T-cell (primary cell): ENCODE results near the gene TBC1D14. TPM values are rescaled to one million over a fixed set of nuclear protein-coding genes. Genes with fewer than 3 reads are reported as not detected.
A peak's percentile ranks its signal among the peaks of the same experiment; 100 is the strongest.

ENCODE experiments used
- ATAC-seq, 4 experiments: fragments of 200-7000 bp in 3 of 4; fragments of 150-1000 bp in 1 of 4; cut with Tn5 transposase; replicated peaks in 1 of 4; 1 replicate in 3 of 4; 2 replicates in 1 of 4; pipeline ENCODE4 v1.10.0; 2021; ENCODE audit warnings: moderate library complexity in 3 of 4, mild to moderate bottlenecking in 2 of 4, moderate number of reproducible peaks in 1 of 4
- CTCF ChIA-PET, 2 donors: fragments of 300-600 bp; sonication (Branson Sonifier 250); formaldehyde crosslinking; loops; one replicate each; lab custom pipeline; 2022; ENCODE audit warnings: antibody characterized with exemption in 2 of 2; lab: Charles Lee
- POLR2A ChIA-PET, 2 donors: fragments of 300-600 bp; sonication (Branson Sonifier 250); formaldehyde crosslinking; loops; one replicate each; lab custom pipeline; 2022; ENCODE audit warnings: antibody characterized with exemption in 2 of 2; lab: Charles Lee
- DNase-seq, 35 experiments: peaks; one replicate each; pipeline versions ENCODE4 v3.0.0 to v3.0.0-alpha.2; 2013 to 2023
- H3K27ac ChIP-seq: one replicate; pipeline ENCODE4 v1.5.1; 2013; ENCODE audit warnings: low read length
- H3K27me3 ChIP-seq, 2 experiments: replicated peaks in 1 of 2; 1 replicate in 1 of 2; 2 replicates in 1 of 2; pipeline versions ENCODE4 v1.6.1 to v1.7.0; 2013; ENCODE audit warnings: low read length in 1 of 2, mixed read lengths in 1 of 2; ENCODE audit not compliant: control insufficient read depth in 2 of 2, insufficient read depth in 2 of 2; ENCODE audit errors: extremely low read depth in 1 of 2
- H3K36me3 ChIP-seq, 2 donors: 1 replicate in 1 of 2; 2 replicates in 1 of 2; pipeline versions ENCODE4 v1.6.1 to v1.7.0; 2013; ENCODE audit warnings: low read length in 1 of 2; ENCODE audit not compliant: control insufficient read depth in 2 of 2, insufficient read depth in 1 of 2; ENCODE audit errors: extremely low read depth in 1 of 2
- H3K4me1 ChIP-seq, 2 experiments: 1 replicate in 1 of 2; 2 replicates in 1 of 2; pipeline versions ENCODE4 v1.6.1 to v1.7.0; 2013; ENCODE audit warnings: low read length in 2 of 2, mixed read lengths in 1 of 2; ENCODE audit not compliant: insufficient read depth in 2 of 2, control insufficient read depth in 1 of 2; ENCODE audit errors: extremely low read depth in 1 of 2
- H3K4me3 ChIP-seq, 2 donors: 1 replicate in 1 of 2; 2 replicates in 1 of 2; pipeline versions ENCODE4 v1.5.1 to v1.7.0; 2013; ENCODE audit warnings: mild to moderate bottlenecking in 2 of 2, low read length in 1 of 2, moderate library complexity in 1 of 2; ENCODE audit not compliant: control insufficient read depth in 1 of 2; ENCODE audit errors: extremely low read depth in 1 of 2
- H3K9me3 ChIP-seq: 2 replicates; pipeline ENCODE4 v1.7.0; 2013
- H3K27ac Mint-ChIP-seq, 2 donors: one replicate each; pipeline ENCODE4 v1.8.0; 2020 to 2021; ENCODE audit warnings: mild to moderate bottlenecking in 2 of 2, mixed read lengths in 2 of 2
- H3K27me3 Mint-ChIP-seq, 2 donors: one replicate each; pipeline ENCODE4 v1.8.0; 2021 to 2022; ENCODE audit warnings: mixed read lengths in 2 of 2
- H3K36me3 Mint-ChIP-seq: one replicate; pipeline ENCODE4 v1.8.0; 2021; ENCODE audit warnings: mixed read lengths
- H3K4me1 Mint-ChIP-seq, 3 donors: one replicate each; pipeline ENCODE4 v1.8.0; 2020 to 2022; ENCODE audit warnings: mixed read lengths in 3 of 3, mild to moderate bottlenecking in 1 of 3
- H3K4me3 Mint-ChIP-seq, 3 donors: one replicate each; pipeline ENCODE4 v1.8.0; 2020 to 2022; ENCODE audit warnings: mild to moderate bottlenecking in 3 of 3, mixed read lengths in 3 of 3, moderate library complexity in 3 of 3
- H3K9me3 Mint-ChIP-seq, 3 donors: one replicate each; pipeline ENCODE4 v1.8.0; 2020 to 2022; ENCODE audit warnings: mixed read lengths in 3 of 3
- WGBS: methylation state at CpG from one replicate; pipeline ENCODE4 v1.1.5; 2013; ENCODE audit warnings: missing lambda C conversion rate; ENCODE audit not compliant: insufficient coverage; 5-methylcytosine and 5-hydroxymethylcytosine counted together
- total RNA-seq, 35 experiments: library from RNA in 6 of 35; stranded (reverse) in 6 of 35; fragments of 120-200 nt in 1 of 35; gene quantifications; one replicate each; pipeline versions ENCODE4 v1.2.1 to v1.2.4 and lab custom pipeline; 2013 to 2026

TBC1D14 gene
- total RNA-seq, 5 donors from 2014 or later (not counting 1 experiment from before 2014, with no cell fraction given), result 44.2 to 73.8 (median 62.3) TPM

GRCh38 chr4:7060346-7061150, 150.9 kb downstream of the TBC1D14 start:
- H3K27ac Mint-ChIP-seq, result no peak overlapping the region
- Histone ChIP-seq H3K27me3 (no peaks in the 10 kb centered on the region), H3K4me3 (no peak overlapping the region), H3K27ac (no peak overlapping the region), H3K9me3 (no peaks in the 10 kb centered on the region), H3K36me3 (peaks cover 5 to 74% of the 10 kb centered on the region in 2 donors), H3K4me1 (peaks cover 1 to 15% of the 10 kb centered on the region in 2 experiments)
- ATAC-seq, result no peak
- WGBS, result 95% methylated on average over 17 of the region's 20 CpGs
- no peaks in the 10 kb centered on the region for H3K9me3 Mint-ChIP-seq
- POLR2A ChIA-PET, result interaction anchor here in 1 of 2 donors (0.6 to 0.7 kb wide), 2 partner anchors 287 to 989 kb away, joined by 3 to 4 read pairs; no protein-coding TSS in a partner anchor
- H3K27me3 Mint-ChIP-seq, result no peaks in the 10 kb centered on the region
- no peak overlapping the region for H3K4me3 Mint-ChIP-seq
- CTCF ChIA-PET, result no interaction called here
- no peak for DNase-seq
- peaks cover 46% of the 10 kb centered on the region for H3K36me3 Mint-ChIP-seq
- H3K4me1 Mint-ChIP-seq, result peaks cover 15 to 21% (median 21%) of the 10 kb centered on the region in 3 donors

GRCh38 chr4:7061815-7062214, 152.2 kb downstream of the TBC1D14 start:
- Mint-ChIP-seq H3K27me3 (no peaks in the 10 kb centered on the region), H3K27ac (no peak overlapping the region), H3K9me3 (no peaks in the 10 kb centered on the region), H3K4me3 (no peak overlapping the region), H3K36me3 (peaks cover 40% of the 10 kb centered on the region), H3K4me1 (peaks cover 23 to 34% (median 33%) of the 10 kb centered on the region in 3 donors)
- no peaks in the 10 kb centered on the region for H3K9me3 ChIP-seq
- DNase-seq (no peak), ATAC-seq (no peak)
- H3K27me3 ChIP-seq, result no peaks in the 10 kb centered on the region
- peaks cover 0 to 62% of the 10 kb centered on the region in 2 donors for H3K36me3 ChIP-seq
- H3K27ac ChIP-seq, result no peak overlapping the region
- POLR2A ChIA-PET, result no interaction called here
- CTCF ChIA-PET, result no interaction called here
- 97% methylated on average over 3 of the region's 6 CpGs for WGBS
- H3K4me1 ChIP-seq, result peaks cover 5 to 27% of the 10 kb centered on the region in 2 experiments
- H3K4me3 ChIP-seq, result no peak overlapping the region

GRCh38 chr4:7062816-7063215, 153.2 kb downstream of the TBC1D14 start:
- ChIA-PET CTCF (no interaction called here), POLR2A (no interaction called here)
- DNase-seq (no peak), ATAC-seq (no peak)
- WGBS, result no CpG with 5 or more reads among the region's 4 CpGs
- Mint-ChIP-seq H3K4me3 (no peak overlapping the region), H3K27me3 (no peaks in the 10 kb centered on the region), H3K9me3 (no peaks in the 10 kb centered on the region), H3K4me1 (peaks cover 27 to 39% (median 37%) of the 10 kb centered on the region in 3 donors), H3K36me3 (peaks cover 41% of the 10 kb centered on the region), H3K27ac (peak overlapping the region in 1 of 2 donors; percentile 44)
- Histone ChIP-seq H3K27ac (no peak overlapping the region), H3K36me3 (peaks cover 0 to 62% of the 10 kb centered on the region in 2 donors), H3K4me3 (no peak overlapping the region), H3K9me3 (no peaks in the 10 kb centered on the region), H3K27me3 (no peaks in the 10 kb centered on the region), H3K4me1 (peaks cover 9 to 34% of the 10 kb centered on the region in 2 experiments)

GRCh38 chr4:7063362-7063761, 153.7 kb downstream of the TBC1D14 start:
- H3K27ac ChIP-seq, result no peak overlapping the region
- no peak overlapping the region for H3K4me3 ChIP-seq
- 83% methylated on average over 2 of the region's 4 CpGs for WGBS
- Mint-ChIP-seq H3K36me3 (peaks cover 40% of the 10 kb centered on the region), H3K4me1 (peaks cover 29 to 43% (median 40%) of the 10 kb centered on the region in 3 donors), H3K4me3 (no peak overlapping the region), H3K27ac (peak overlapping the region in 1 of 2 donors; percentile 37), H3K9me3 (no peaks in the 10 kb centered on the region), H3K27me3 (no peaks in the 10 kb centered on the region)
- H3K4me1 ChIP-seq, result peaks cover 9 to 34% of the 10 kb centered on the region in 2 experiments
- POLR2A ChIA-PET, result no interaction called here
- DNase-seq, result no peak
- H3K9me3 ChIP-seq, result no peaks in the 10 kb centered on the region
- CTCF ChIA-PET, result no interaction called here
- ATAC-seq, result no peak
- H3K27me3 ChIP-seq, result no peaks in the 10 kb centered on the region
- peaks cover 0 to 62% of the 10 kb centered on the region in 2 donors for H3K36me3 ChIP-seq

- no peak overlapping the region for H3K27ac ChIP-seq
Measured at GRCh38 chr4:7066006-7066405, 156.4 kb downstream of the TBC1D14 start.

GRCh38 chr4:7066493-7066892, 156.9 kb downstream of the TBC1D14 start:
- Histone ChIP-seq H3K4me3 (peak overlapping the region; percentile 81 to 86), H3K9me3 (no peaks in the 10 kb centered on the region), H3K27ac (peak overlapping the region; percentile 2), H3K4me1 (peaks cover 11 to 50% of the 10 kb centered on the region in 2 experiments), H3K36me3 (peaks cover 0 to 32% of the 10 kb centered on the region in 2 donors), H3K27me3 (peaks cover 0 to 7% of the 10 kb centered on the region in 2 experiments)
- peak overlapping the region; percentile 90 to 97 (median 93) for H3K4me3 Mint-ChIP-seq
- WGBS, result 83% methylated on average over 3 of the region's 4 CpGs
- H3K27ac Mint-ChIP-seq, result peak overlapping the region; percentile 43 to 84
- H3K9me3 Mint-ChIP-seq, result no peaks in the 10 kb centered on the region
- peaks cover 29% of the 10 kb centered on the region for H3K36me3 Mint-ChIP-seq
- ChIA-PET POLR2A (interaction anchor here (0.5 to 1.8 kb wide), 7 partner anchors 10 to 282 kb away, joined by 3 to 6 read pairs (median 4); partner anchors contain the start of gene TADA2B (in 1 of the 2)), CTCF (interaction anchor here (0.6 to 6.4 kb wide), 3 partner anchors 25 to 92 kb away, joined by 3 to 69 read pairs (median 6); partner anchors contain the start of gene TADA2B (in 1 of the 2))
- H3K27me3 Mint-ChIP-seq, result peaks cover 0 to 2% of the 10 kb centered on the region in 2 donors
- ATAC-seq (no peak), DNase-seq (no peak)
- peaks cover 42 to 57% (median 55%) of the 10 kb centered on the region in 3 donors for H3K4me1 Mint-ChIP-seq

More at GRCh38 chr4:7066006-7066405, 156.4 kb downstream of the TBC1D14 start:
- Histone ChIP-seq H3K4me3 (no peak overlapping the region), H3K36me3 (peaks cover 0 to 37% of the 10 kb centered on the region in 2 donors), H3K4me1 (peaks cover 11 to 48% of the 10 kb centered on the region in 2 experiments), H3K27me3 (peaks cover 0 to 2% of the 10 kb centered on the region in 2 experiments), H3K9me3 (no peaks in the 10 kb centered on the region)
- Mint-ChIP-seq H3K27ac (peak overlapping the region; percentile 61 to 70), H3K4me1 (peaks cover 41 to 57% (median 55%) of the 10 kb centered on the region in 3 donors), H3K9me3 (no peaks in the 10 kb centered on the region), H3K4me3 (peak overlapping the region; percentile 90 to 97 (median 93)), H3K36me3 (peaks cover 32% of the 10 kb centered on the region), H3K27me3 (peaks cover 0 to 2% of the 10 kb centered on the region in 2 donors)
- ChIA-PET CTCF (interaction anchor here in 1 of 2 donors (6.4 kb wide), 1 partner anchor 24 kb away, joined by 69 read pairs; the partner anchor contains the start of gene TADA2B), POLR2A (interaction anchor here (0.5 to 1.8 kb wide), 4 partner anchors 23 to 282 kb away, joined by 3 to 6 read pairs (median 4); partner anchors contain the start of gene TADA2B (in 1 of the 2))
- ATAC-seq, result no peak
- no peak for DNase-seq
- WGBS, result 94% methylated on average over 11 of the region's 11 CpGs
